ENCODE data around the gene TRPM2. TPM values are rescaled to one million over a fixed set of nuclear protein-coding genes. Genes with fewer than 3 reads are reported as not detected.

The TRPM2 gene
- total and polyA plus RNA-seq, 7 experiments from 2014 or later: 1.2 to 29.6 (median 2.0) TPM

GRCh38 chr21:44325386-44326271 is 27.8 kb upstream of the TRPM2 start:
- H3K4me3 ChIP-seq (ENCODE audit: low read length): no peak overlapping the region
- H3K27me3 Mint-ChIP-seq: no peaks in the 10 kb centered on the region
- H3K9me3 ChIP-seq (ENCODE audit: control insufficient read depth in 2 of 3, low read length in 3 of 3): no peaks in the 10 kb centered on the region
- ChIA-PET POLR2A (interaction anchor here (0.6 to 0.8 kb wide), 2 partner anchors 14 to 28 kb away, joined by 3 read pairs; partner anchors contain the start of gene TRPM2), CTCF (interaction anchor here (0.6 kb wide), 1 partner anchor 21 kb away, joined by 3 read pairs; no protein-coding TSS in a partner anchor)
- no peaks in the 10 kb centered on the region for H3K27me3 ChIP-seq (ENCODE audit: control insufficient read depth in 2 of 2, insufficient read depth in 2 of 2, low read length in 2 of 2)
- ATAC-seq (no peak), DNase-seq (no peak)
- no peak overlapping the region for H3K27ac Mint-ChIP-seq
- no peak overlapping the region for H3K27ac ChIP-seq (ENCODE audit: low read depth, low read length)
- no peaks in the 10 kb centered on the region for H3K9me3 Mint-ChIP-seq
- H3K36me3 ChIP-seq (ENCODE audit: control insufficient read depth in 2 of 3, insufficient read depth in 3 of 3, low read length in 3 of 3): peaks cover 0 to 75% (median 0%) of the 10 kb centered on the region in 3 experiments
- H3K4me3 Mint-ChIP-seq: no peak overlapping the region
- no peaks in the 10 kb centered on the region for H3K4me1 ChIP-seq (ENCODE audit: control insufficient read depth in 2 of 2, insufficient read depth in 2 of 2, low read length in 2 of 2)
- no peaks in the 10 kb centered on the region for H3K4me1 Mint-ChIP-seq
- H3K36me3 Mint-ChIP-seq: no peaks in the 10 kb centered on the region
- intact Hi-C loops (cut with micrococcal nuclease): loop anchor here in 1 of 2 donors (10.0 kb wide), 1 partner anchor 159 kb away; no protein-coding TSS in a partner anchor

- POLR2A ChIA-PET: interaction anchor here (0.8 kb wide), 1 partner anchor 27 kb away, joined by 3 read pairs; the partner anchor contains the start of gene TRPM2
- H3K4me1 ChIP-seq (ENCODE audit: control insufficient read depth in 2 of 2, insufficient read depth in 2 of 2, low read length in 2 of 2): no peaks in the 10 kb centered on the region
- no peak overlapping the region for H3K27ac Mint-ChIP-seq
- DNase-seq (no peak), ATAC-seq (no peak)
- no peaks in the 10 kb centered on the region for H3K4me1 Mint-ChIP-seq
- H3K27me3 ChIP-seq (ENCODE audit: control insufficient read depth in 2 of 2, insufficient read depth in 2 of 2, low read length in 2 of 2): no peaks in the 10 kb centered on the region
- peaks cover 0 to 77% (median 0%) of the 10 kb centered on the region in 3 experiments for H3K36me3 ChIP-seq (ENCODE audit: control insufficient read depth in 2 of 3, insufficient read depth in 3 of 3, low read length in 3 of 3)
- H3K36me3 Mint-ChIP-seq: no peaks in the 10 kb centered on the region
- H3K4me3 Mint-ChIP-seq: no peak overlapping the region
- CTCF ChIA-PET: no interaction called here
- intact Hi-C loops (cut with micrococcal nuclease): loop anchor here in 1 of 2 donors (10.0 kb wide), 1 partner anchor 159 kb away; no protein-coding TSS in a partner anchor
- no peak overlapping the region for H3K4me3 ChIP-seq (ENCODE audit: low read length)
- H3K27me3 Mint-ChIP-seq: no peaks in the 10 kb centered on the region
- H3K9me3 ChIP-seq (ENCODE audit: control insufficient read depth in 2 of 3, low read length in 3 of 3): no peaks in the 10 kb centered on the region
- no peak overlapping the region for H3K27ac ChIP-seq (ENCODE audit: low read depth, low read length)
- no peaks in the 10 kb centered on the region for H3K9me3 Mint-ChIP-seq
These were observed 27.2 kb upstream of the TRPM2 start for GRCh38 chr21:44326272-44326647.

GRCh38 chr21:44326716-44327602 is 26.5 kb upstream of the TRPM2 start:
- no peak for ATAC-seq
- intact Hi-C loops (cut with micrococcal nuclease): loop anchor here in 1 of 2 donors (10.0 kb wide), 1 partner anchor 158 kb away; no protein-coding TSS in a partner anchor
- Mint-ChIP-seq H3K4me3 (no peak overlapping the region), H3K27ac (peak overlapping the region in 2 of 9 donors; percentile 67 to 75), H3K36me3 (peaks cover 0 to 2% (median 0%) of the 10 kb centered on the region in 5 donors), H3K27me3 (no peaks in the 10 kb centered on the region), H3K4me1 (no peaks in the 10 kb centered on the region), H3K9me3 (peaks cover 0 to 2% (median 0%) of the 10 kb centered on the region in 11 donors)
- no peaks in the 10 kb centered on the region for H3K27me3 ChIP-seq (ENCODE audit: control insufficient read depth in 2 of 2, insufficient read depth in 2 of 2, low read length in 2 of 2)
- POLR2A ChIA-PET: no interaction called here
- no peak overlapping the region for H3K4me3 ChIP-seq (ENCODE audit: low read length)
- DNase-seq: no peak
- H3K36me3 ChIP-seq (ENCODE audit: control insufficient read depth in 2 of 3, insufficient read depth in 3 of 3, low read length in 3 of 3): peaks cover 0 to 77% (median 3%) of the 10 kb centered on the region in 3 experiments
- H3K4me1 ChIP-seq (ENCODE audit: control insufficient read depth in 2 of 2, insufficient read depth in 2 of 2, low read length in 2 of 2): no peaks in the 10 kb centered on the region
- H3K27ac ChIP-seq (ENCODE audit: low read depth, low read length): no peak overlapping the region
- CTCF ChIA-PET: no interaction called here
- H3K9me3 ChIP-seq (ENCODE audit: control insufficient read depth in 2 of 3, low read length in 3 of 3): no peaks in the 10 kb centered on the region

- H3K9me3 ChIP-seq (ENCODE audit: control insufficient read depth in 2 of 3, low read length in 3 of 3): no peaks in the 10 kb centered on the region
- DNase-seq (no peak), ATAC-seq (no peak)
- no peaks in the 10 kb centered on the region for H3K4me1 ChIP-seq (ENCODE audit: control insufficient read depth in 2 of 2, insufficient read depth in 2 of 2, low read length in 2 of 2)
- no peak overlapping the region for H3K4me3 ChIP-seq (ENCODE audit: low read length)
- H3K36me3 Mint-ChIP-seq: peaks cover 0 to 3% (median 0%) of the 10 kb centered on the region in 5 donors
- POLR2A ChIA-PET: interaction anchor here (1.1 kb wide), 1 partner anchor 12 kb away, joined by 4 read pairs; the partner anchor contains the start of gene CFAP410
- H3K9me3 Mint-ChIP-seq: peaks cover 0 to 2% (median 0%) of the 10 kb centered on the region in 11 donors
- no peaks in the 10 kb centered on the region for H3K4me1 Mint-ChIP-seq
- H3K27ac Mint-ChIP-seq: peak overlapping the region in 2 of 9 donors; percentile 67 to 75
- H3K4me3 Mint-ChIP-seq: no peak overlapping the region
- CTCF ChIA-PET: no interaction called here
- H3K36me3 ChIP-seq (ENCODE audit: control insufficient read depth in 2 of 3, insufficient read depth in 3 of 3, low read length in 3 of 3): peaks cover 0 to 75% (median 4%) of the 10 kb centered on the region in 3 experiments
- intact Hi-C loops (cut with micrococcal nuclease): loop anchor here in 1 of 2 donors (10.0 kb wide), 1 partner anchor 157 kb away; no protein-coding TSS in a partner anchor
- H3K27me3 Mint-ChIP-seq: no peaks in the 10 kb centered on the region
- no peak overlapping the region for H3K27ac ChIP-seq (ENCODE audit: low read depth, low read length)
- no peaks in the 10 kb centered on the region for H3K27me3 ChIP-seq (ENCODE audit: control insufficient read depth in 2 of 2, insufficient read depth in 2 of 2, low read length in 2 of 2)
These were observed 25.8 kb upstream of the TRPM2 start for GRCh38 chr21:44327603-44327974.

GRCh38 chr21:44328242-44328895 is 25.1 kb upstream of the TRPM2 start:
- H3K36me3 Mint-ChIP-seq: peaks cover 0 to 3% (median 0%) of the 10 kb centered on the region in 5 donors
- ATAC-seq (no peak), DNase-seq (no peak)
- Histone ChIP-seq H3K27ac (ENCODE audit: low read depth, low read length) (no peak overlapping the region), H3K9me3 (ENCODE audit: control insufficient read depth in 2 of 3, low read length in 3 of 3) (no peaks in the 10 kb centered on the region), H3K4me3 (ENCODE audit: low read length) (no peak overlapping the region), H3K27me3 (ENCODE audit: control insufficient read depth in 2 of 2, insufficient read depth in 2 of 2, low read length in 2 of 2) (no peaks in the 10 kb centered on the region), H3K4me1 (ENCODE audit: control insufficient read depth in 2 of 2, insufficient read depth in 2 of 2, low read length in 2 of 2) (no peaks in the 10 kb centered on the region), H3K36me3 (ENCODE audit: control insufficient read depth in 2 of 3, insufficient read depth in 3 of 3, low read length in 3 of 3) (peaks cover 0 to 75% (median 8%) of the 10 kb centered on the region in 3 experiments)
- peak overlapping the region in 2 of 9 donors; percentile 4 to 54 for H3K27ac Mint-ChIP-seq
- ChIA-PET POLR2A (interaction anchor here (1.1 to 1.2 kb wide), 2 partner anchors 9 to 11 kb away, joined by 4 to 5 read pairs; partner anchors contain the start of gene CFAP410), CTCF (no interaction called here)
- no peak overlapping the region for H3K4me3 Mint-ChIP-seq
- no peaks in the 10 kb centered on the region for H3K4me1 Mint-ChIP-seq
- H3K9me3 Mint-ChIP-seq: peaks cover 0 to 2% (median 0%) of the 10 kb centered on the region in 11 donors
- no peaks in the 10 kb centered on the region for H3K27me3 Mint-ChIP-seq
- intact Hi-C loops (cut with micrococcal nuclease): loop anchor here in 1 of 2 donors (10.0 kb wide), 1 partner anchor 156 kb away; no protein-coding TSS in a partner anchor
